GM06990 (cell line): ENCODE measurements around the gene ARTN.

Source experiments
- DNase-seq: peaks from one replicate; pipeline ENCODE4 v3.0.0-alpha.2; 2011; ENCODE audit not compliant: insufficient read length; ENCODE audit errors: extremely low read depth
- H3K27me3 ChIP-seq: replicated peaks from 2 replicates; pipeline ENCODE4 v1.6.0; 2011; ENCODE audit warnings: low read length; ENCODE audit not compliant: control insufficient read depth, insufficient read depth
- H3K36me3 ChIP-seq: 2 replicates; pipeline ENCODE4 v1.5.1; 2011; ENCODE audit warnings: low read length; ENCODE audit not compliant: control insufficient read depth, insufficient read depth
- H3K4me3 ChIP-seq: replicated peaks from 2 replicates; pipeline ENCODE4 v1.5.1; 2011; ENCODE audit warnings: low read depth, mild to moderate bottlenecking, control low read depth, low read length
- CTCF ChIP-seq: IDR thresholded peaks from 2 replicates; pipeline ENCODE4 v1.5.1; 2011; ENCODE audit warnings: low read length, control low read depth, mild to moderate bottlenecking, inconsistent platforms; ENCODE audit not compliant: insufficient read depth, poor library complexity, severe bottlenecking

Gene ARTN

GRCh38 chr1:43925846-43926245 lies 7.8 kb upstream of the ARTN start:
- no peak overlapping the region for H3K4me3 ChIP-seq
- no peak for DNase-seq
- TF ChIP-seq CTCF, result no peak
- peaks cover 2% of the 10 kb centered on the region; the same call in 1 of the 2 replicates for H3K36me3 ChIP-seq
- no peaks in the 10 kb centered on the region for H3K27me3 ChIP-seq

GRCh38 chr1:43930168-43930948 lies 3.2 kb upstream of the ARTN start:
- TF ChIP-seq CTCF, result peak; percentile 72
- Histone ChIP-seq H3K4me3 (no peak overlapping the region), H3K27me3 (no peaks in the 10 kb centered on the region), H3K36me3 (no peaks in the 10 kb centered on the region)
- DNase-seq, result no peak

- DNase-seq, result no peak
- no peak for TF ChIP-seq CTCF
- Histone ChIP-seq H3K4me3 (no peak overlapping the region), H3K27me3 (no peaks in the 10 kb centered on the region), H3K36me3 (no peaks in the 10 kb centered on the region)
Observed at GRCh38 chr1:43930949-43931275, 2.7 kb upstream of the ARTN start.

- TF ChIP-seq CTCF, result no peak
- DNase-seq, result no peak
- Histone ChIP-seq H3K27me3 (no peaks in the 10 kb centered on the region), H3K36me3 (no peaks in the 10 kb centered on the region), H3K4me3 (no peak overlapping the region)
Observed at GRCh38 chr1:43931711-43932660, 1.6 kb upstream of the ARTN start.

- H3K36me3 ChIP-seq, result no peaks in the 10 kb centered on the region; the same call in 1 of the 2 replicates
- H3K4me3 ChIP-seq, result no peak overlapping the region; the same call in 1 of the 2 replicates
- H3K27me3 ChIP-seq, result no peaks in the 10 kb centered on the region
- no peak for DNase-seq
- no peak for TF ChIP-seq CTCF
Observed at GRCh38 chr1:43932786-43933385, 715 bp upstream of the ARTN start.
